ENCODE results near the gene MIEN1.

DNA sequence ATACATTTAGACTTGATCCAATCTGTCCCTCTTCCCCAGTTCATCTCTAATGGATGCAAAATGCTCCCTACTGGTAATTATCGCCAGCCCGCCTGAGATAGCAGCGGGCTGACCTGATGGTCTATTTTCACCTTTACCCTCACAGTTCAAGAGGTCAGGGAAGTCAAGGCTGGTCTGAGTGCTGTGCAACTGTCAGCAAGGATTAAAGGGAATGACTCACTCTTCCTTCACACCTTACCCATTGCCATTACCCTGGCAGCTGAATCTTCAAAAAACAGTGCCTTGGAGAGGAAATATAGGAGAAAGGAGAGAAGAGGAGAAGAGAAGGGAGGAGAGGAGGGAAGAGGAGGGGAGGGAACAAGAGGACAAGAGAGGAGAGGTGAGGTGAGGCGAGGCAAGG is 43.7 kb upstream of the MIEN1 start:
- TF ChIP-seq, protein P1, sequence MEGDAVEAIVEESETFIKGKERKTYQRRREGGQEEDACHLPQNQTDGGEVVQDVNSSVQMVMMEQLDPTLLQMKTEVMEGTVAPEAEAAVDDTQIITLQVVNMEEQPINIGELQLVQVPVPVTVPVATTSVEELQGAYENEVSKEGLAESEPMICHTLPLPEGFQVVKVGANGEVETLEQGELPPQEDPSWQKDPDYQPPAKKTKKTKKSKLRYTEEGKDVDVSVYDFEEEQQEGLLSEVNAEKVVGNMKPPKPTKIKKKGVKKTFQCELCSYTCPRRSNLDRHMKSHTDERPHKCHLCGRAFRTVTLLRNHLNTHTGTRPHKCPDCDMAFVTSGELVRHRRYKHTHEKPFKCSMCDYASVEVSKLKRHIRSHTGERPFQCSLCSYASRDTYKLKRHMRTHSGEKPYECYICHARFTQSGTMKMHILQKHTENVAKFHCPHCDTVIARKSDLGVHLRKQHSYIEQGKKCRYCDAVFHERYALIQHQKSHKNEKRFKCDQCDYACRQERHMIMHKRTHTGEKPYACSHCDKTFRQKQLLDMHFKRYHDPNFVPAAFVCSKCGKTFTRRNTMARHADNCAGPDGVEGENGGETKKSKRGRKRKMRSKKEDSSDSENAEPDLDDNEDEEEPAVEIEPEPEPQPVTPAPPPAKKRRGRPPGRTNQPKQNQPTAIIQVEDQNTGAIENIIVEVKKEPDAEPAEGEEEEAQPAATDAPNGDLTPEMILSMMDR (IDR thresholded peaks at IDR 0.05), result no peak
- TF ChIP-seq POLR2A (IDR thresholded peaks at IDR 0.05) (no peak), EP300 (IDR thresholded peaks at IDR 0.05) (no peak)
